K562 (cell line): ENCODE results near the gene AJM1. TPM values are rescaled to one million over a fixed set of nuclear protein-coding genes. Genes with fewer than 3 reads are reported as not detected.

Experiments
- ATAC-seq: fragments of 200-7000 bp; cut with Tn5 transposase; 3 replicates; pipeline ENCODE4 v1.9.1; 2020; ENCODE audit warnings: moderate library complexity
- BruUV-seq: library from RNA; stranded (reverse); fragments of 400-500 nt; replicated peaks from 2 replicates; lab custom pipeline; 2021; lab: Mats Ljungman, UMichigan
- CTCF ChIA-PET: fragments of 300-600 bp; formaldehyde crosslinking; extraction: SDS; loops from one replicate; lab custom pipeline; 2021; ENCODE audit warnings: low intra/inter-chr PET ratio; lab: Yijun Ruan, JAX
- POLR2A ChIA-PET: fragments of 300-600, 350-650 bp; sonication (Branson Sonifier 250); formaldehyde crosslinking; extraction: SDS; loops from one replicate; lab custom pipeline; 2021; ENCODE audit warnings: antibody characterized with exemption, inconsistent platforms; lab: Yijun Ruan, JAX
- DNase-seq, 4 experiments: peaks; one replicate each; pipeline versions ENCODE4 v3.0.0 to v3.0.0-alpha.2; 2011 to 2018; ENCODE audit warnings: low spot score in 3 of 4, mixed read lengths in 3 of 4; ENCODE audit errors: extremely low read depth in 1 of 4
- FAIRE-seq: peaks from 2 replicates; lab custom pipeline; 2011; peaks lifted over from hg19 to GRCh38; lab: Jason Lieb, UNC
- H2AFZ ChIP-seq: 2 replicates; pipeline ENCODE4 v1.6.0; 2011; ENCODE audit warnings: low read depth, low read length, control low read depth, inconsistent platforms
- H3K27ac ChIP-seq: fragments of 200-600 bp; 3 replicates; pipeline ENCODE4 v1.8.0; 2011; ENCODE audit warnings: low read depth, mild to moderate bottlenecking, control low read depth, inconsistent platforms, low read length, moderate library complexity, mixed read lengths; ENCODE audit errors: extremely low read depth
- H3K27me3 ChIP-seq, 2 experiments: fragments of 300-600 bp in 1 of 2; 2 replicates in 1 of 2; 3 replicates in 1 of 2; pipeline versions ENCODE4 v1.6.0 to v1.8.0; 2011; ENCODE audit warnings: inconsistent platforms in 2 of 2, low read length in 2 of 2, mild to moderate bottlenecking in 1 of 2, mixed read lengths in 1 of 2, moderate library complexity in 1 of 2; ENCODE audit not compliant: control insufficient read depth in 2 of 2, insufficient read depth in 2 of 2
- H3K36me3 ChIP-seq: fragments of 300-600 bp; 3 replicates; pipeline ENCODE4 v1.8.0; 2011; ENCODE audit warnings: mild to moderate bottlenecking, low read length, inconsistent platforms; ENCODE audit not compliant: control insufficient read depth, insufficient read depth
- H3K4me1 ChIP-seq, 2 experiments: fragments of 200-600 bp in 1 of 2; replicated peaks in 1 of 2; 2 replicates in 1 of 2; 3 replicates in 1 of 2; pipeline versions ENCODE4 v1.5.1 to v1.8.0; 2011; ENCODE audit warnings: inconsistent platforms in 2 of 2, low read length in 2 of 2, mild to moderate bottlenecking in 1 of 2, mixed read lengths in 1 of 2, moderate library complexity in 1 of 2; ENCODE audit not compliant: control insufficient read depth in 2 of 2, insufficient read depth in 2 of 2
- H3K4me2 ChIP-seq: 2 replicates; pipeline ENCODE4 v1.6.1; 2011; ENCODE audit warnings: low read length, control low read depth, inconsistent platforms, mixed read lengths; ENCODE audit not compliant: insufficient read depth
- H3K4me3 ChIP-seq: fragments of 200-600 bp; sonication (generic), shearing (Covaris generic); 2 replicates; pipeline ENCODE4 v1.5.1; 2016; ENCODE audit warnings: control low read depth, inconsistent platforms
- H3K79me2 ChIP-seq: fragments of 200-600 bp; 3 replicates; pipeline ENCODE4 v1.8.0; 2011; ENCODE audit warnings: low read length, inconsistent platforms; ENCODE audit not compliant: control insufficient read depth, insufficient read depth
- H3K9ac ChIP-seq, 2 experiments: 2 replicates each; pipeline versions ENCODE4 v1.6.0 to v1.6.1; 2011; ENCODE audit warnings: low read depth in 2 of 2, low read length in 2 of 2, control low read depth in 1 of 2, inconsistent platforms in 1 of 2, mild to moderate bottlenecking in 1 of 2, mixed read lengths in 1 of 2; ENCODE audit not compliant: insufficient read depth in 1 of 2
- H3K9me1 ChIP-seq: one replicate; pipeline ENCODE4 v1.6.0; 2011; ENCODE audit warnings: inconsistent platforms, mild to moderate bottlenecking, low read length, moderate library complexity; ENCODE audit not compliant: control insufficient read depth, insufficient read depth
- H3K9me3 ChIP-seq: replicated peaks from 2 replicates; pipeline ENCODE4 v1.5.1; 2011; ENCODE audit warnings: low read depth, low read length, inconsistent platforms; ENCODE audit not compliant: control insufficient read depth, insufficient read depth
- H4K20me1 ChIP-seq: replicated peaks from 2 replicates; pipeline ENCODE4 v1.6.1; 2011; ENCODE audit warnings: low read length, inconsistent platforms, mixed read lengths; ENCODE audit not compliant: control insufficient read depth, insufficient read depth
- CBFB ChIP-seq: sonication (generic); formaldehyde crosslinking; IDR thresholded peaks from 2 replicates; pipeline ENCODE4 v1.4.0; 2020; ENCODE audit warnings: mild to moderate bottlenecking, missing genetic modification reagents
- GTF2E2 ChIP-seq: fragments of 200-800 bp; sonication (Bioruptor generic); IDR thresholded peaks from 2 replicates; pipeline ENCODE4 v1.6.1; 2016; ENCODE audit warnings: missing genetic modification characterization, missing compliant biosample characterization
- MYNN ChIP-seq, 2 experiments: sonication (generic); formaldehyde crosslinking in 1 of 2; IDR thresholded peaks; 2 replicates each; pipeline versions ENCODE4 v1.5.0 to v1.6.1; 2016 to 2020; ENCODE audit warnings: antibody characterized with exemption in 1 of 2, missing genetic modification reagents in 1 of 2
- POLR2A ChIP-seq: fragments of 450-650 bp; conservative IDR thresholded peaks from 2 replicates; pipeline ENCODE4 v1.6.1; 2016
- PTTG1 ChIP-seq: fragments of 450-650 bp; IDR thresholded peaks from 2 replicates; pipeline ENCODE4 v1.6.1; 2016; ENCODE audit warnings: low read depth, mild to moderate bottlenecking, missing genetic modification characterization, missing compliant biosample characterization
- SOX6 ChIP-seq: fragments of 450-650 bp; IDR thresholded peaks from 2 replicates; pipeline ENCODE4 v1.6.1; 2014; ENCODE audit warnings: mild to moderate bottlenecking
- ZFP36 ChIP-seq: fragments of 150-350 bp; IDR thresholded peaks from 2 replicates; pipeline ENCODE4 v1.6.1; 2018; ENCODE audit warnings: low read length, low read depth; ENCODE audit not compliant: partially characterized antibody
- ZNF282 ChIP-seq: sonication (generic); formaldehyde crosslinking; IDR thresholded peaks from 2 replicates; pipeline ENCODE4 v1.8.1; 2023; ENCODE audit warnings: missing genetic modification reagents
- ZNF57 ChIP-seq: fragments of 450-650 bp; formaldehyde crosslinking; IDR thresholded peaks from 2 replicates; pipeline ENCODE4 v1.4.0; 2020; ENCODE audit warnings: mild to moderate bottlenecking, moderate library complexity
- WGBS: fragments of 100-300 bp; shearing (Covaris generic); methylation state at CpG from one replicate; pipeline ENCODE4 v1.1.6; 2016; ENCODE audit warnings: low coverage, mixed read lengths; ENCODE audit not compliant: insufficient coverage; ENCODE audit errors: missing lambda C conversion rate; 5-methylcytosine and 5-hydroxymethylcytosine counted together
- in situ Hi-C: fragments of 300-500 bp; cut with MboI; formaldehyde crosslinking; loops from 4 replicates; pipeline ENCODE4 v1.15.0; 2018; ENCODE audit warnings: inconsistent platforms, mixed read lengths
- intact Hi-C: fragments of 100-400 bp; cut with micrococcal nuclease; formaldehyde crosslinking; loops from 2 replicates; pipeline ENCODE4 v1.14.2; 2022
- polyA plus RNA-seq, 8 experiments: library from polyadenylated mRNA; depleted of rRNA in 4 of 8; stranded (reverse) in 5 of 8; unstranded in 3 of 8; fragments of >200 nt; fragmentation: Nextera tagmentation in 2 of 8; fragmentation: Illumina TruSeq in 1 of 8; extraction: Ambion mirVana in 2 of 8; extraction: Trizol in 1 of 8; gene quantifications; 2 replicates each; pipeline versions ENCODE4 v1.2.1 to v1.2.3, GENCODE V29; 2011 to 2014; ENCODE audit warnings: inconsistent platforms in 1 of 8, missing spikeins in 1 of 8
- total RNA-seq, 7 experiments: library from RNA; depleted of rRNA in 6 of 7; stranded (reverse); fragments of >200 nt in 6 of 7; fragmentation: Illumina TruSeq in 2 of 7; extraction: Trizol in 2 of 7; gene quantifications; 2 replicates each; pipeline versions ENCODE4 v1.2.1 to v1.2.3, GENCODE V29; 2011 to 2021; ENCODE audit warnings: low replicate concordance in 1 of 7

The AJM1 gene
- total and polyA plus RNA-seq, 9 of the 15 experiments (the other 6 are each of a cell fraction or from before 2014, with no cell fraction given) = 0.01 to 3.7 (median 0.65) TPM; not detected in 1

DNA sequence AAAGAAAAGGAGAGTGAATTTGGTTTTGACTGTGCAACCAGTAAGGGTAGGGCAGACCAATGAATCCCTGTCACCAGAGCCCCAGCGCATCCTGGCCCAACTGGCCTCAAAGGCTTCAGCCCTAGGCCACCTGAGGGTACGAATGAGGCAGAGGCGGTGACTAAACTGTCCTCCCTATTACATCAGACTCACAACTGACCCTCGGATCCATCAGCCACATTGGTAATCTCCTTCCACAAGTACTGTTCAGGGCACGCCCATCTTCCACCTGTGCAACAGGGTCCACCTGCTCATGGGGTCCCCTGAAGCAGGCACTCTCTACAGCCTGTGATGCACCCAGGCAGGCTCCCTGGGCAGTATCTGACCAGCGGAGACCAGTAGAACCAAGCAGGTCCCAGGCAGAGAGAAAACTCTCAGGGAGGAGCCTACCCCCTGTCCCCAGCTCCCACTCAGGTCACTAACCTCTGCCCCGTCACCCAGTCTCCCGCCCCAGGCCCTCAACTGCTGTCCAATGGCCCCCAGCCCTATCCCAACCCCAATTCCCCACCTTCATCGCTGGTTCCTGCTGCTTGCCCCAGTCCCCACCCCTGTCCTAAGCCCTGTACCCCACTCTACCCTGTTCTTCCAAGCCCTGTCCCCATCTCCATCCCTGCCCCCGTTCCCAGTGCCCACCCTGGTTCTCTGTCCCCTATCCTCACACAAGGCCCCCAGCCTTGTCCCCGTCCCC lies 22.9 kb downstream of the AJM1 start (continued):
- TF ChIP-seq PTTG1 (no peak), CBFB (no peak), MYNN (IDR thresholded peaks at IDR 0.05) (no peak), MYNN (CRISPR knock-in tag; IDR thresholded peaks at IDR 0.05) (no peak)
- TF ChIP-seq, all 486 proteins: peak for 4

DNA sequence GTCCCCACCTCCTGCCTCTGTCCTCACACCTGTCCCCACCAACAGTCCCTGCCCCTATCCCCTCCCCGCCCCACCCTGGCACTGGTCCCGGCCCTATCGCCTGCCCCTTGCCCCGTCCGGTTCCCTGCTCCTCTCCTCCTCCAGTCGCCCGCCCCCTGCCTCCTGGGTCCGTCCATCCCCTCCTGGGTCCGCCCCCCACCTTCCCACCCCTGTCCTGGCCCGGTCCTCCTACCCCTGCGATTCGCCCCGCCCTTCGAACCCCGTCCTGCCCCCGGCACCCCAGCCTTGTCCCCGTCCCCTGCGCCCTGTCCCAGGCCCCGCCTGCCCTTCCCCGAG lies 23.5 kb downstream of the AJM1 start:
- Histone ChIP-seq H2AFZ (peak overlapping the region; percentile 64; the same call in 1 of the 2 replicates), H3K27ac (peak overlapping the region; percentile 77), H3K9ac (peak overlapping the region; percentile 73 to 96), H4K20me1 (peaks cover 9% of the 10 kb centered on the region; the same call in 1 of the 2 replicates), H3K9me1 (peaks cover 4% of the 10 kb centered on the region), H3K4me2 (peak overlapping the region; percentile 77), H3K9me3 (no peaks in the 10 kb centered on the region; the same call in 1 of the 2 replicates), H3K36me3 (peaks cover 42% of the 10 kb centered on the region; the same call in 2 of the 3 replicates), H3K27me3 (no peaks in the 10 kb centered on the region), H3K4me1 (peaks cover 5 to 32% of the 10 kb centered on the region in 2 experiments; a peak in 3 of 5 replicates), H3K79me2 (peaks cover 43% of the 10 kb centered on the region), H3K4me3 (peak overlapping the region; percentile 95)
- BruUV-seq = no TSS peak
- ATAC-seq = peak; percentile 24
- in situ Hi-C loops = no loop called here
- DNase-seq = peak in 2 of 4 experiments; percentile 87 to 88
- intact Hi-C loops = no loop called here
- WGBS = 0% methylated on average over 2 of the region's 20 CpGs
- no peak for FAIRE-seq
- 0 out of 2 replicates have a peak, but pooled peaks have one; percentile 35 for TF ChIP-seq ZNF282 (CRISPR knock-in tag)
- no peak for TF ChIP-seq ZFP36
- peak; percentile 68; the same call in 1 of the 2 replicates for TF ChIP-seq GTF2E2 (tag)
- TF ChIP-seq POLR2A = no peak
- TF ChIP-seq SOX6 = no peak
- TF ChIP-seq ZNF57 (CRISPR knock-in tag) = no peak
- ChIA-PET POLR2A (interaction anchor here (1.0 to 2.3 kb wide), 5 partner anchors 9 to 18 kb away, joined by 3 to 15 read pairs (median 4); no protein-coding TSS in a partner anchor), CTCF (no interaction called here)
